Naive thymus-derived CD8-positive, alpha-beta T cell (primary cell): ENCODE measurements around the gene KRT85. TPM values are rescaled to one million over a fixed set of nuclear protein-coding genes. Genes with fewer than 3 reads are reported as not detected.
"Not testable (repeated sequence)": the region's sequence is repeated elsewhere in the genome, so short reads cannot be mapped to it uniquely, and the experiment has no call there.

Experiments used
- ATAC-seq, 2 donors: fragments of 150-1000 bp; cut with Tn5 transposase in 1 of 2; sonication (Bioruptor Pico), chemical (Tn5 transposase) in 1 of 2; 1 replicate in 1 of 2; 2 replicates in 1 of 2; pipeline ENCODE4 v1.10.0; 2021; ENCODE audit warnings: mild to moderate bottlenecking in 2 of 2, moderate library complexity in 2 of 2
- POLR2A ChIA-PET: fragments of 350-600 bp; sonication (Branson Sonifier 250); formaldehyde crosslinking; loops from one replicate; lab custom pipeline; 2021; ENCODE audit warnings: antibody characterized with exemption; lab: Charles Lee
- DNase-seq, 10 donors: peaks; one replicate each; pipeline versions ENCODE4 v3.0.0 to v3.0.0-alpha.2; 2020 to 2022
- H3K27ac Mint-ChIP-seq, 10 donors: one replicate each; pipeline ENCODE4 v1.8.0; 2020 to 2022; ENCODE audit warnings: mild to moderate bottlenecking in 10 of 10, mixed read lengths in 10 of 10, moderate library complexity in 4 of 10, inconsistent platforms in 1 of 10
- H3K27me3 Mint-ChIP-seq, 5 donors: one replicate each; pipeline ENCODE4 v1.8.0; 2021 to 2022; ENCODE audit warnings: mixed read lengths in 5 of 5
- H3K36me3 Mint-ChIP-seq, 3 donors: one replicate each; pipeline ENCODE4 v1.8.0; 2020 to 2022; ENCODE audit warnings: mixed read lengths in 3 of 3, mild to moderate bottlenecking in 2 of 3, inconsistent platforms in 1 of 3
- H3K4me1 Mint-ChIP-seq, 4 donors: one replicate each; pipeline ENCODE4 v1.8.0; 2021 to 2022; ENCODE audit warnings: mixed read lengths in 4 of 4
- H3K4me3 Mint-ChIP-seq, 10 donors: one replicate each; pipeline ENCODE4 v1.8.0; 2020 to 2022; ENCODE audit warnings: mild to moderate bottlenecking in 10 of 10, mixed read lengths in 10 of 10, moderate library complexity in 6 of 10, inconsistent platforms in 1 of 10
- H3K9me3 Mint-ChIP-seq, 9 donors: one replicate each; pipeline ENCODE4 v1.8.0; 2020 to 2022; ENCODE audit warnings: mixed read lengths in 9 of 9, mild to moderate bottlenecking in 3 of 9, inconsistent platforms in 1 of 9, moderate library complexity in 1 of 9
- polyA plus RNA-seq, 3 donors: library from polyadenylated mRNA; unstranded; fragments of 300-500 nt; fragmentation: Illumina TruSeq; gene quantifications; one replicate each; pipeline ENCODE4 v1.2.3, GENCODE V29; 2021
- total RNA-seq, 8 experiments: library from RNA in 2 of 8; stranded (reverse) in 2 of 8; gene quantifications; one replicate each; pipeline ENCODE4 v1.2.3 and lab custom pipeline; 2021 to 2026

Gene KRT85
- total and polyA plus RNA-seq, 5 experiments from 2014 or later = not detected

DNA sequence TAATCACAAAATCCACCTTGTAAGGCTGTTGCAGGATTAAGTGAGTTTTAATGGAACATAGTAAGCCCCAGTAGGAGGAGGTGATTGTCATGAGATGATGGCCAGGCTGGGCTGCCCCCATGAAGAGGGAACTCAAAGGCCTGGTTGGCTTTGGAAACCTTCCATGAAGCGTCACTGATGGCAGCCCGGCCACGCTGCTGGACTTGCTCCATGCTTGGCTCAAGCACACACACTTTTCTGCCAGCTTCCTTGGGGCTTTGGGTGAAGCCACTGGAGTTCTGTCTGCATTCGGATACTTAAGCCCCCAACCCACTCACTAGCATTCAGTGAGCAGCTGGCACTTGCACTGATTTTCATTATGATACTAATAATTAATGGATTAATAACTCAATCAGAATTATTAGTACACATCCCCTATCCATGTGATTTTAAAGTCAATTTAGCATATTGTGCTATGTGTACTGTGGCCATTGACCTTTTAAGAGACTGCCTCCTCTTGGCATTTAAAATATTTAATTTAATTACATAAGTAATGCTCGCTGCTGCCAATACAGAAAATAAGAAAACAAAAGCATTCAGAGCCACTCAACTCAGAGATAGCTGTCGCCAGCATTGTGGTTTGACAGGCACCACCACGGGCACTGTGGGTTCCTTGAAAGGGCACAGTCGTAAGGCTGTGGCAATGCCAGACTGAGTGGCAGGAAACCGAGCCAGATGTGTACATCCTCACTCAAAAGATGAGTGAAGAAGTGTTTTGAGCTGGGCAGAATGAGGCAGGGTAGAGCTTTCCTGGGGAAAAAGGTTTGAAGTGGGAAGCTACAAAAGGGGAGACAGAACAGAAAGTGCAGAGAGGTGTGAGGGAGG, 15.9 kb downstream of the KRT85 start:
- Mint-ChIP-seq H3K27ac (peak overlapping the region in 9 of 10 donors; percentile 5 to 84 (median 54)), H3K4me1 (peaks cover 20 to 34% (median 30%) of the 10 kb centered on the region in 4 donors)
- POLR2A ChIA-PET = interaction anchor here (1.0 kb wide), 1 partner anchor 8 kb away, joined by 4 read pairs; no protein-coding TSS in a partner anchor

DNA sequence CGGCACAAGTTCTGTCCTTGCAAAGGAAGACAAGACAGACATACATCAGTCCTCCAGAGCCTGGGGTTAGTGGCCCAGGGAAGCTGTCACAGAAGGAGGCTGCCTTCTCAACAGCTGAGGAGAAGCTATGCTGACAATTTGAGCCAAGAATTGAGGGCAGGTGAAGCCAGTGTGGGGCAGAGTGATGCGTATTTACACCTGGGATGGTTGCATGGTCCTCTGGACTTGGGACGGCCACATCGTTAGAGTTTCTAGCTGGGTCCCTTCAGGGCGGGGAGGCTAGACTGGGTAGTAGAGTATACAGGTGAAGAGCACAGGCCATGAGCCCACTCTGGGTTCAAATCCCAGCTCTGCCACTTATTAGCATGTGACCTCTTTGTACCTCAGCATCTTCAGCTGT, 16.5 kb downstream of the KRT85 start:
- H3K36me3 Mint-ChIP-seq = no peaks in the 10 kb centered on the region
- H3K4me1 Mint-ChIP-seq = peaks cover 20 to 34% (median 30%) of the 10 kb centered on the region in 4 donors
- POLR2A ChIA-PET = interaction anchor here (0.5 kb wide), 1 partner anchor 1354 kb away, joined by 3 read pairs; no protein-coding TSS in a partner anchor
- peak in 1 of 10 donors; percentile 24 for DNase-seq
- no peak for ATAC-seq
- H3K27me3 Mint-ChIP-seq = peaks cover 0 to 15% (median 1%) of the 10 kb centered on the region in 5 donors
- no peaks in the 10 kb centered on the region for H3K9me3 Mint-ChIP-seq
- peak overlapping the region in 6 of 10 donors; percentile 2 to 55 (median 27) for H3K4me3 Mint-ChIP-seq
- H3K27ac Mint-ChIP-seq = peak overlapping the region in 5 of 10 donors; percentile 4 to 81 (median 36)

More for the DNA sequence above, 15.9 kb downstream of the KRT85 start:
- no peaks in the 10 kb centered on the region for H3K9me3 Mint-ChIP-seq
- peak overlapping the region in 9 of 10 donors; percentile 16 to 68 (median 42) for H3K4me3 Mint-ChIP-seq
- peak; percentile 98 to 99 for ATAC-seq
- no peaks in the 10 kb centered on the region for H3K36me3 Mint-ChIP-seq
- H3K27me3 Mint-ChIP-seq = peaks cover 0 to 15% (median 1%) of the 10 kb centered on the region in 5 donors
- peak; percentile 40 to 91 (median 80) for DNase-seq

DNA sequence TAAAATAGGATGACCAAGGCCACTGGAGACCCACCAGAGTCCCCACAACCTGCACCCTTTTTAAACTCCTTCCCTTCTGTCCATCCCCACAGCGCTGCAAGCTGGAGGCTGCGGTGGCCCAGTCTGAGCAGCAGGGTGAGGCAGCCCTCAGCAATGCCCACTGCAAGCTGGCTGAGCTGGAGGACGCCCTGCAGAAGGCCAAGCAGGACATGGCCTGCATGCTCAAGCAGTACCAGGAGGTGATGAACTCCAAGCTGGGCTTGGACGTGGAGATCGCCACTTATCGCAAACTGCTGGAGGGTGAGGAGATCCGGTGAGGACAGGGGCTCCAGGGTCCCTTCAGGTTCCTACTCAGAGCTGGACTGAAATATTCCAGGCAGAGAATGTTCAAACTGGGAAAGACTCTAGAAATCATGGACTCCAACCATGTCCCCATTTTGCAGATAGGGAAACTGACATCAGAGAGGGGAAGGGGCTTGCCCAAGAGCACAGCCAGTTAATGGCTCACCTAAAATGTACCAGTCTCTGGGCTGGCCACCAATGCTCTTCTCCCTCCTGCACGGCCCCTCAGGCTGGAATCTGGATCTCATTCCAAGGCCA, 17.2 kb downstream of the KRT85 start:
- Mint-ChIP-seq H3K36me3 (no peaks in the 10 kb centered on the region), H3K27ac (peak overlapping the region in 1 of 10 donors; percentile 16), H3K27me3 (peaks cover 0 to 15% (median 1%) of the 10 kb centered on the region in 5 donors), H3K4me3 (no peak overlapping the region), H3K4me1 (peaks cover 20 to 34% (median 30%) of the 10 kb centered on the region in 4 donors), H3K9me3 (no peaks in the 10 kb centered on the region)
- POLR2A ChIA-PET = interaction anchor here (1.5 kb wide), 1 partner anchor 22 kb away, joined by 6 read pairs; no protein-coding TSS in a partner anchor
- DNase-seq (peak in 1 of 10 donors; percentile 18), ATAC-seq (no peak)

DNA sequence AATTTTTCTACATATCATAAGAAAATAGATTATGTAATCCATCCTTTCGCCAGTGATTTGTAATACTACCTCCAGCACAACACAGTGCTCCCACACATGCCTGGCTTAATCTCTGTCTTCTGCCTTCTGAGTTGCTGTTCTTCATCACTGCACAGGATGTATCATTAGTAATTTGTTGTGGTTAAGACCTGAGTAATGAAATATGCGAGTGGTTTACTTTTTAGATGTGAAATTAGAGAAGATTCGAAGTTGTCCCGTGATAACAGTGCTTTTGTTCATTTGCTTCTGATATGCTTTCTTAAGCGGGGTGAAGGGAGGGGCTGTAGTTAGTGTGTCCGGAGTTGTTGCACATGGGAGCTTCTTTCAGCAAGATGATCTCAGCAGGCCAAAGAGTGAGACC, 18.1 kb downstream of the KRT85 start:
- Mint-ChIP-seq H3K27ac (no peak overlapping the region), H3K4me1 (peaks cover 22 to 34% (median 30%) of the 10 kb centered on the region in 4 donors), H3K36me3 (no peaks in the 10 kb centered on the region), H3K9me3 (no peaks in the 10 kb centered on the region), H3K4me3 (no peak overlapping the region), H3K27me3 (peaks cover 0 to 15% (median 1%) of the 10 kb centered on the region in 5 donors)
- ATAC-seq (no peak), DNase-seq (peak in 1 of 10 donors; percentile 34)
- POLR2A ChIA-PET = interaction anchor here (1.5 kb wide), 1 partner anchor 21 kb away, joined by 6 read pairs; no protein-coding TSS in a partner anchor

DNA sequence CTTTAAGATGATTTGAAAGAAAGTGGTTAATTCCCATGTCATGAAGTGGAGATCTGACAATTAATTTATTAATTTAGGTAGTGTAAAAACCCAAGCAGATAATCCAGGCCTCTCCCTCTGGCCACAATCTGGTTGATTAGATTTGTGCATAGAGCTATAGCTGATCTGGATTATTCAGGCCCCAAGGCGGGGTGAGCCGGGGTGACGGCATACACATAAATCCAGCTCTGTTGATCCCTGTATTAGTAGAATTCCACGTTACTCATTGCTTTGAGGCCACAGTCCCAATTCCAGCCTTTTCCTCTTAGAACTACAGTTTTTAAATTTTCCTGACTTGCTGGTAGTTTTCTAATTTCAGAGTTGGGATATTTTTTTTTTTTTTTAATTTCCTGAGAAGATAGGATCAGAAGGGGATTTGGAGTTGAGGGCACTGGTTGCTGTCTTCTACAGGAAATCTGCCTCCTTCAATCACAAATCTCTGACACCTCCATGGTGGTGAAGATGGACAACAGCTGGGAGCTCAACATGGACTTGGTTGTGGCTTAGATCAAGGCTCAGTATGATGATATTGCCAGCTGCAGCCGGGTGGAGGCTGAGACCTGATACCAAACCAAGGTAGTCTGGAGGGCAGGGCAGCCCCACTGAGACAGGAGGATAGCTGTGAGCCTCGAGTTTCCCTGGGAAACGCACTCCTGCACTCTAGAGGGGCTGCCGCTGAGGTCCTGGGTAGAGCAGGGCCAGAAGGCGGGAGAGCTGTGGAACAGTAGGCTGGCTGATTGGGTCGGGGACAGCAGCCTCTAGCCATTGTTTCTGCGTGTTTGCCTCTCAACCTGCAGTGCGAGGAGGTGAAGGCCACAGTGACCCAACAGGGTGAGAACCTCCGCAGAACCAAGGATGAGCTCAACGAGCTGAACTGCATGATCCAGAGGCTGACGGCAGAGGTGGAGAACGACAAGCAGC, 19.4 kb downstream of the KRT85 start:
- H3K27ac Mint-ChIP-seq = peak overlapping the region in 1 of 10 donors; percentile 18
- ATAC-seq = no peak

DNA sequence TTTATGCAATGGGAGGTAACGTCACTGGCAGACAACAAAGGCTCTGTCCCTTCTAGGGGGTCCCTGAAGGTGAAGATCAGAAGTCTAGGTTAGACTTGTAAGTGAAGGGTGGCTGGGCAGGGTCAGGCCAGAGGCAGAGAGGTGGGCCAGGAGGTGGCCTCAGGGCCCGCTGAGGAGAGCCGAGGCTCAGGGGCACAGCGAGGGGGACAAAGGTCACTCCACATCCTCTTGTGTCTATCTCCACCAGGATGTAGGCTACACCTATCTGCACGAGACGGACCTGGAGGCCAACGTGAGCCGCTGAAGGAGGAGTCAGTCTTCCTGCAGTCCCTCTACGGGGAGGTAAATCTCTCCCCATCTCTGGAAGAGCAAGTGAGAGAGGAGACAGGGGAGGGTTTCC, 20.3 kb downstream of the KRT85 start:
- no peak for ATAC-seq
- H3K9me3 Mint-ChIP-seq = peaks cover 0 to 3% (median 0%) of the 10 kb centered on the region in 9 donors
- H3K4me3 Mint-ChIP-seq = no peak overlapping the region
- H3K36me3 Mint-ChIP-seq = no peaks in the 10 kb centered on the region
- peaks cover 13 to 16% (median 15%) of the 10 kb centered on the region in 4 donors for H3K4me1 Mint-ChIP-seq
- peak in 1 of 10 donors; percentile 61 for DNase-seq
- H3K27me3 Mint-ChIP-seq = peaks cover 0 to 12% (median 0%) of the 10 kb centered on the region in 5 donors
- H3K27ac Mint-ChIP-seq = no peak overlapping the region
- POLR2A ChIA-PET = no interaction called here

More for the DNA sequence above, 19.4 kb downstream of the KRT85 start:
- H3K4me1 Mint-ChIP-seq = peaks cover 19 to 24% (median 23%) of the 10 kb centered on the region in 4 donors
- H3K36me3 Mint-ChIP-seq = no peaks in the 10 kb centered on the region
- no peak overlapping the region for H3K4me3 Mint-ChIP-seq
- DNase-seq = peak in 1 of 10 donors; percentile 8
- peaks cover 0 to 3% (median 0%) of the 10 kb centered on the region in 9 donors for H3K9me3 Mint-ChIP-seq
- H3K27me3 Mint-ChIP-seq = peaks cover 0 to 12% (median 0%) of the 10 kb centered on the region in 5 donors
- POLR2A ChIA-PET = interaction anchor here (0.7 kb wide), 1 partner anchor 550 kb away, joined by 6 read pairs; no protein-coding TSS in a partner anchor

DNA sequence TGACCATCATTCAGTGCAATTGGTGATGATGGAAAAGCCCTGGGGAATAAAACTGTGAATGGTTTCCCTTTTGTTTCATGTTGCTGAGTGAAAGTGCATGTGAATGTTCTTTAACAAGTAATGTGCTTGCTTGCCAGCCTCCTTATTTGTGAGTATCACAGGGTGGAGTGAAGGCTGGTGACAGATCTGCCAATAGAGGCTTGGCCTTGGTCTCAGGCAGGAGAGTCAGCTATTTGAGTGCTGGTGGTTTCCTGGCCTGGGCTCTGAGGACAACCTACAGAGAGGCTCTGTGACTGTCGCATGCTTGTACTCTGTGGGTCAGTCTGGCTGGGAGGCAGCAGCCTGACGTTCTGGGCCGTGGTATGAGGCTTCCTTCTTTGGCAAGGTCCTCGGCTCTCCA, 20.7 kb downstream of the KRT85 start:
- ATAC-seq (no peak), DNase-seq (no peak)
- H3K4me1 Mint-ChIP-seq = peaks cover 10 to 12% (median 11%) of the 10 kb centered on the region in 4 donors
- H3K27ac Mint-ChIP-seq = peak overlapping the region in 1 of 10 donors; percentile 13
- no peak overlapping the region for H3K4me3 Mint-ChIP-seq
- peaks cover 0 to 13% (median 0%) of the 10 kb centered on the region in 5 donors for H3K27me3 Mint-ChIP-seq
- no peaks in the 10 kb centered on the region for H3K36me3 Mint-ChIP-seq
- POLR2A ChIA-PET = no interaction called here
- peaks cover 0 to 3% (median 0%) of the 10 kb centered on the region in 9 donors for H3K9me3 Mint-ChIP-seq

DNA sequence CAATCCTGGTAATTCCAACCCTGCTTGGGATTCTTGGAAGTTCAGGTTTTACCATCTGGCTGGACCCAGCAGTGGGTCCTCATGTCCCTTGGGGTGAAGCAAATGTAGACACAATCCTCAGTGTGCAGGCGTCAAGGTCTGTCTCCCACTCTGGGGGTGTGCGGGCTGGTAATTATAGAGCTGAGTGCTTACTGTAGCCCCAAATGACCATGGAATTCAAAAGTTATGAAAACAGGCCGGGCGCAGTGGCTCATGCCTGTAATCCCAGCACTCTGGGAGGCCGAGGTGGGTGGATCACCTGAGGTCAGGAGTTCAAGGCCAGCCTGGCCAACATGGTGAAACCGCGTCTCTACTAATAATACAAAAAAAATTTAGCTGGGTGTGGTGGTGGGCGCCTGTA, 22.2 kb downstream of the KRT85 start:
- H3K36me3 Mint-ChIP-seq, H3K4me3 Mint-ChIP-seq, H3K4me1 Mint-ChIP-seq, ATAC-seq, POLR2A ChIA-PET, H3K9me3 Mint-ChIP-seq: not testable (repeated sequence)
- Mint-ChIP-seq H3K27ac (peak overlapping the region in 1 of 10 donors; percentile 31), H3K27me3 (peaks cover 0 to 11% (median 0%) of the 10 kb centered on the region in 5 donors)
- peak in 1 of 10 donors; percentile 4 for DNase-seq

DNA sequence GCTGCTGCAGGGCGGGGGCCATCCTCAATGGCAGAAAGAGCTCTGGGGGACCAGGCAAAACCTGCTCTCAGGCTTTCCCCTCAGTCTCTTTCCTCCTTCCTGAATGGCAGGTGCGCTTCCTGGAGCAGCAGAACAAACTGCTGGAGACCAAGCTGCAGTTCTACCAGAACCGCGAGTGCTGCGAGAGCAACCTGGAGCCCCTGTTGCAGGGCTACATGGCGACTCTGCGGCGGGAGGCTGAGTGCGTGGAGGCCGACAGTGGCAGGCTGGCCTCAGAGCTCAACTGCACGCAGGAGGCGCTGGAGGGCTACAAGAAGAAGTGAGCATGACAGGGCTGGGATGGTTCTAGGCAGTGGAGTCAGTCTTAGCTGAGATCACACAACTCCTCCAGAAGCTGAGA, 23.2 kb downstream of the KRT85 start:
- no peak overlapping the region for H3K27ac Mint-ChIP-seq
- no peak overlapping the region for H3K4me3 Mint-ChIP-seq
- H3K9me3 Mint-ChIP-seq = peaks cover 0 to 3% (median 0%) of the 10 kb centered on the region in 9 donors
- H3K27me3 Mint-ChIP-seq = peaks cover 0 to 11% (median 6%) of the 10 kb centered on the region in 5 donors
- H3K4me1 Mint-ChIP-seq = peaks cover 0 to 4% (median under 1%) of the 10 kb centered on the region in 4 donors
- POLR2A ChIA-PET = no interaction called here
- ATAC-seq (no peak), DNase-seq (peak in 1 of 10 donors; percentile 58)
- no peaks in the 10 kb centered on the region for H3K36me3 Mint-ChIP-seq

DNA sequence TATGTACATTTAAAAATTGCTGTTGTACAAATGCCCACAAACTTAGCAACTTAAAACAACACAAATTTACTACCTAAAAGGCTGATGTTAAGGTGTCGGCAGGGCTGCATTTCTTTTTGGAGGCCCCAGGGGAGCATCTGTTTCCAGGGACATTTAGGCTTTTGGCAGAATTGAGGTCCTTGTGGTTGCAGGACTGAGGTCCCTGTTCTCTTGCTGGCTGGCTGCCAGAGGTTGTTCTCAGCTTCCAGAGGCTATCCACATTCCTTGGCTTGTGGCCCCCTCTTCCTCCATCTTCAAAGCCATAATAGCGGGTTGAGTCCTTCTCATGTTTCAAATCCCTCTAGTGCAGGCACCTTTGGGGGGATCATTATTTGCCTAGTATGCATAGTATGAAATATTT, 23.7 kb downstream of the KRT85 start:
- no peak overlapping the region for H3K27ac Mint-ChIP-seq
- DNase-seq (peak in 1 of 10 donors; percentile 6), ATAC-seq (no peak)
- peaks cover 0 to 3% (median 0%) of the 10 kb centered on the region in 9 donors for H3K9me3 Mint-ChIP-seq
- no peaks in the 10 kb centered on the region for H3K36me3 Mint-ChIP-seq
- peaks cover 0 to 14% (median 6%) of the 10 kb centered on the region in 5 donors for H3K27me3 Mint-ChIP-seq
- peaks cover 0 to 6% (median 0%) of the 10 kb centered on the region in 4 donors for H3K4me1 Mint-ChIP-seq
- no peak overlapping the region for H3K4me3 Mint-ChIP-seq
- POLR2A ChIA-PET = interaction anchor here (1.0 kb wide), 1 partner anchor 8 kb away, joined by 4 read pairs; no protein-coding TSS in a partner anchor

DNA sequence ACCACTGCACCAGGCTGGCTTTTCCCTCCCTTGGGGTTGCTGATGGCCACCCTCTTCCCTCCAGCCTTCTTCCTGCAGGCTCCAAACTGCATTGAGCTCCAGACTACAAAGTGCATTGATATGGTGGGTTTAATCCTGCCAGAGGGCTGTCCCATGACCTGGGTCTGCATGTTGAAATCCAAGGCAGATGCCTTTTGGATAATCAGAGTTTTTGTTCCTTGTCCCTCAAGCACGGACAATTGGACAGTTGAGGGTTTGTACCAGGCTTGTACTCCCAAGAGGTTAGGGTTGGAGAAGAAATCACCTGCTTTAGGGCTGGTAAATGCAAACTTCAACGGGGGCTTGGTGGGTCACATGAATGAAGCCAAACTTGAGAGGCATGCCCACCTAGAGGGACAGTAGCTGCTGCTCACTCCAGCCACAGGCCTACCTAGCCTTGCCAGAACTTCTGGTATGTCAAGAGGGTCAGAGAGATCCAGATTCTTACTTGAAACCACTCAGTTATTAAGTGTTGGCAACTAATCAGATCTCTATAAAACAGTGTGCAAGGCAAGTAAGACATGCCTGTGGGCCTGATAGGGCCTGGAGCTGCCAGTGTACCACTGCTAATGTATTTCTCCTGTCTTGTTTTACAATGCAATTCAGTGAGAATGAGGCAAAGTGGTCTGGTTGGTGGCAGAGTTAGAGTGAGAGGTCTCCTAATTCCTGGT, 24.3 kb downstream of the KRT85 start:
- DNase-seq (peak in 1 of 10 donors; percentile 41), ATAC-seq (no peak)
- no peak overlapping the region for H3K4me3 Mint-ChIP-seq
- H3K4me1 Mint-ChIP-seq = peaks cover 0 to 7% (median 0%) of the 10 kb centered on the region in 4 donors
- H3K9me3 Mint-ChIP-seq = peaks cover 0 to 3% (median 0%) of the 10 kb centered on the region in 9 donors
- POLR2A ChIA-PET = interaction anchor here (1.0 kb wide), 1 partner anchor 9 kb away, joined by 4 read pairs; no protein-coding TSS in a partner anchor
- H3K27ac Mint-ChIP-seq = no peak overlapping the region
- no peaks in the 10 kb centered on the region for H3K36me3 Mint-ChIP-seq
- peaks cover 0 to 16% (median 7%) of the 10 kb centered on the region in 5 donors for H3K27me3 Mint-ChIP-seq
